Tibial nerve (tissue), 3 donors: ENCODE results near the gene CALD1.

Source experiments
- CTCF ChIP-seq, 5 experiments: fragments of 200-600 bp in 3 of 5; fragments of 450-650 bp in 2 of 5; sonication (generic) in 3 of 5; IDR thresholded peaks; one replicate each; pipeline ENCODE4 v1.5.1; 2016 to 2019; ENCODE audit warnings: antibody characterized with exemption in 5 of 5, mild to moderate bottlenecking in 3 of 5, moderate library complexity in 2 of 5
- POLR2A ChIP-seq, 2 donors: fragments of 450-650 bp; IDR thresholded peaks; one replicate each; pipeline ENCODE4 v1.6.1; 2017; ENCODE audit warnings: antibody characterized with exemption in 2 of 2, mild to moderate bottlenecking in 2 of 2, moderate library complexity in 2 of 2

- no peak for TF ChIP-seq CTCF (IDR thresholded peaks at IDR 0.05)
- no peak for TF ChIP-seq POLR2A (IDR thresholded peaks at IDR 0.05)
Measured at GRCh38 chr7:134933460-134934068, 154.1 kb downstream of the CALD1 start.
